Measurements from ENCODE around the gene PPIF. TPM values are rescaled to one million over a fixed set of nuclear protein-coding genes. Genes with fewer than 3 reads are reported as not detected.
"Not testable (repeated sequence)": the region's sequence is repeated elsewhere in the genome, so short reads cannot be mapped to it uniquely, and the experiment has no call there.

PPIF gene
- total RNA-seq, 1 experiment from 2014 or later = 133 TPM

GRCh38 chr10:79335470-79336235 lies 11.6 kb upstream of the PPIF start:
- TF ChIP-seq CTCF (IDR thresholded peaks at IDR 0.05; ENCODE audit: insufficient read depth in 1 of 2, low read depth in 1 of 2, low read length in 1 of 2, severe bottlenecking in 1 of 2, unreplicated experiment in 1 of 2) = no peak
- CTCF ChIA-PET = no interaction called here
- Mint-ChIP-seq H3K27ac (ENCODE audit: unreplicated experiment) (no peak overlapping the region), H3K27me3 (ENCODE audit: insufficient read depth, unreplicated experiment) (no peaks in the 10 kb centered on the region), H3K9me3 (ENCODE audit: unreplicated experiment) (no peaks in the 10 kb centered on the region), H3K36me3 (ENCODE audit: insufficient read depth, unreplicated experiment) (no peaks in the 10 kb centered on the region), H3K4me3 (ENCODE audit: unreplicated experiment) (no peak overlapping the region), H3K4me1 (ENCODE audit: low read depth, unreplicated experiment) (no peaks in the 10 kb centered on the region)
- POLR2A ChIA-PET = no interaction called here
- no peaks in the 10 kb centered on the region for H3K27me3 ChIP-seq (replicated peaks; ENCODE audit: control insufficient read depth, insufficient read depth, low read length)
- intact Hi-C loops (cut with micrococcal nuclease; ENCODE audit: unreplicated experiment) = no loop called here
- no peaks in the 10 kb centered on the region for H3K36me3 ChIP-seq (ENCODE audit: control insufficient read depth, insufficient read depth, low read length)
- no peak for DNase-seq
- no peaks in the 10 kb centered on the region for H3K9me3 ChIP-seq
- H3K4me1 ChIP-seq = no peaks in the 10 kb centered on the region
- BruUV-seq (replicated peaks) = no TSS peak
- H3K4me3 ChIP-seq (ENCODE audit: low read depth, low read length) = no peak overlapping the region

DNA sequence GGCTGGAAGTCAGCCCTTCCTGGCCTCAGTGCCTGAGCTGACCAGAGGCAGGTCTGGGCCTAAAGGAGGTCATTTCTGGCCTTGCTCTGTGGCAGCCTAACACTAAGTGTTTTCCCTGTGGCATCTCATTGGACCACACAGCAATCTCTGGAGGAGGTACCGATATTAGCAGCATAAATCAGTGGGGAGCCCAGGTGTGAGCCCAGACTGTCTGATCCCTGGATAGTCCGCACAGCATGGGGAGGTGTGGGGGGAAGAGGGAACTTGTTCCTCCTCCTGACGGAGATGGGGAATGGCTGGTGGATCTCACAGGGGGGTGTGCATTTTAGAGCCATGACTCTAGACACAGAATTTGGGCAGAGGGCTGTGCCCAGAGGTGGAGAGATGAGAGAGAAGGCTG lies 11.0 kb upstream of the PPIF start:
- Histone ChIP-seq H3K9me3 (no peaks in the 10 kb centered on the region), H3K4me3 (ENCODE audit: low read depth, low read length) (no peak overlapping the region), H3K36me3 (ENCODE audit: control insufficient read depth, insufficient read depth, low read length) (no peaks in the 10 kb centered on the region), H3K27me3 (replicated peaks; ENCODE audit: control insufficient read depth, insufficient read depth, low read length) (no peaks in the 10 kb centered on the region), H3K4me1 (no peaks in the 10 kb centered on the region)
- Mint-ChIP-seq H3K4me3 (ENCODE audit: unreplicated experiment) (no peak overlapping the region), H3K36me3 (ENCODE audit: insufficient read depth, unreplicated experiment) (no peaks in the 10 kb centered on the region), H3K27me3 (ENCODE audit: insufficient read depth, unreplicated experiment) (no peaks in the 10 kb centered on the region), H3K27ac (ENCODE audit: unreplicated experiment) (no peak overlapping the region), H3K4me1 (ENCODE audit: low read depth, unreplicated experiment) (no peaks in the 10 kb centered on the region), H3K9me3 (ENCODE audit: unreplicated experiment) (no peaks in the 10 kb centered on the region)
- no TSS peak for BruUV-seq (replicated peaks)
- TF ChIP-seq CTCF (IDR thresholded peaks at IDR 0.05; ENCODE audit: insufficient read depth in 1 of 2, low read depth in 1 of 2, low read length in 1 of 2, severe bottlenecking in 1 of 2, unreplicated experiment in 1 of 2) = no peak
- POLR2A ChIA-PET = no interaction called here
- no peak for DNase-seq
- intact Hi-C loops (cut with micrococcal nuclease; ENCODE audit: unreplicated experiment) = no loop called here
- CTCF ChIA-PET = no interaction called here

GRCh38 chr10:79336739-79337138 lies 10.5 kb upstream of the PPIF start:
- H3K9me3 ChIP-seq = no peaks in the 10 kb centered on the region
- ChIA-PET CTCF (no interaction called here), POLR2A (no interaction called here)
- H3K9me3 Mint-ChIP-seq (ENCODE audit: unreplicated experiment) = no peaks in the 10 kb centered on the region
- H3K27me3 ChIP-seq (replicated peaks; ENCODE audit: control insufficient read depth, insufficient read depth, low read length) = no peaks in the 10 kb centered on the region
- H3K27ac Mint-ChIP-seq (ENCODE audit: unreplicated experiment) = no peak overlapping the region
- H3K36me3 Mint-ChIP-seq (ENCODE audit: insufficient read depth, unreplicated experiment) = no peaks in the 10 kb centered on the region
- BruUV-seq (replicated peaks) = no TSS peak
- intact Hi-C loops (cut with micrococcal nuclease; ENCODE audit: unreplicated experiment) = no loop called here
- H3K4me3 ChIP-seq (ENCODE audit: low read depth, low read length) = no peak overlapping the region
- no peaks in the 10 kb centered on the region for H3K4me1 ChIP-seq
- no peak for TF ChIP-seq CTCF (IDR thresholded peaks at IDR 0.05; ENCODE audit: insufficient read depth in 1 of 2, low read depth in 1 of 2, low read length in 1 of 2, severe bottlenecking in 1 of 2, unreplicated experiment in 1 of 2)
- no peaks in the 10 kb centered on the region for H3K36me3 ChIP-seq (ENCODE audit: control insufficient read depth, insufficient read depth, low read length)
- no peak overlapping the region for H3K4me3 Mint-ChIP-seq (ENCODE audit: unreplicated experiment)
- no peaks in the 10 kb centered on the region for H3K27me3 Mint-ChIP-seq (ENCODE audit: insufficient read depth, unreplicated experiment)
- H3K4me1 Mint-ChIP-seq (ENCODE audit: low read depth, unreplicated experiment) = no peaks in the 10 kb centered on the region
- DNase-seq = no peak

DNA sequence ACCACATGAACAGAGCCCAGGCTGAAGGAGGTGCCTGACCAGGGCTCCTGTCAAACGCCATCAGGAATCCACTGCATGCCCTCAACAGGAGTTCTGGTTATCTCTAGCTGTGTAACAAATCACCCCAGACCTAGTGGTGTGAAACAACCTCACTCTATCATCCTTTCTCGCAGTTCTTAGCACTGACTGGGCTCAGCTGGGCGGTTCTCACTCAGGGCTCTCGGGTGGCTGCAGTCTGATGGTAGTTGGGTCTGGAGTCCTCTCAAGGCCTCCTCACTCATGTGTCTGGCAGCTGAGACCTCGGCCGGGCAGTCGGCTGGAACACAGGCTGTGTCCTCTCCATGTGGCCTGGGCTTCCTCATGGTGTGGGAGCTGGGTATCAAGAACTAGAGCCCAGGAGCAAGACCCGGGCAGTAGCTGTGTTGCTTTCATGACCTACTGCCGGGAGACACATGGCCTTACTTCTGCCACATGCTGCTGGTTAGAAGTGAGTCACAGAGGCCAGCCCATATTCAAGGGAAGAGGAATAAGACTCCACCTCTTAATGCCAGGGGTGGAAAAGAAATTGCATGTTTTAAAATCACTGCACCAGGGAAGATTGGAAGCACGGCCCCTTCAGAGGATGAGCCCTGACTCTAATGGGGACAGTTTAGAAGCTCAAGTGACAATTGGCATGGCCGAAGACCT lies 9.3 kb upstream of the PPIF start:
- H3K9me3 ChIP-seq; BruUV-seq (replicated peaks); DNase-seq; H3K36me3 ChIP-seq (ENCODE audit: control insufficient read depth, insufficient read depth, low read length); H3K4me1 ChIP-seq; H3K4me3 Mint-ChIP-seq (ENCODE audit: unreplicated experiment); CTCF ChIA-PET; H3K27me3 Mint-ChIP-seq (ENCODE audit: insufficient read depth, unreplicated experiment); H3K9me3 Mint-ChIP-seq (ENCODE audit: unreplicated experiment); POLR2A ChIA-PET; H3K4me3 ChIP-seq (ENCODE audit: low read depth, low read length); H3K4me1 Mint-ChIP-seq (ENCODE audit: low read depth, unreplicated experiment); intact Hi-C loops (cut with micrococcal nuclease; ENCODE audit: unreplicated experiment); H3K36me3 Mint-ChIP-seq (ENCODE audit: insufficient read depth, unreplicated experiment); H3K27me3 ChIP-seq (replicated peaks; ENCODE audit: control insufficient read depth, insufficient read depth, low read length); H3K27ac Mint-ChIP-seq (ENCODE audit: unreplicated experiment): not testable (repeated sequence)
